Heart left ventricle (tissue), 13 donors: ENCODE measurements around the gene CBLIF.

Source experiments
- CTCF ChIP-seq, 12 donors: fragments of 200-600 bp; sonication (generic) in 4 of 12; IDR thresholded peaks; one replicate each; pipeline versions ENCODE4 v1.5.0 to v1.8.0; 2018 to 2022; ENCODE audit warnings: antibody characterized with exemption in 12 of 12, mild to moderate bottlenecking in 5 of 12
- POLR2A ChIP-seq, 2 donors: fragments of 450-650 bp; IDR thresholded peaks; one replicate each; pipeline ENCODE4 v1.6.1; 2017; ENCODE audit warnings: antibody characterized with exemption in 2 of 2, mild to moderate bottlenecking in 2 of 2, moderate library complexity in 2 of 2
- donor health status: ischemic (EF 13 %, LVEDD 7.1; RV severe dilation, severe dysfunction).
- donor health status: DM: no; HTN: yes; CAD: no.
- donor health status: DM: no; HTN: no; CAD: no.
- donor health status: ischemic (EF 25% LVEDD 6.9; RV normal size, moderate dysfunction).
- donor health status: ischemic (EF 25% LVEDD 5.7; RV mildly dilated, moderate dysfunction).
- donor health status: ischemic (EF 35%, LVEDD 5.7; RV mildly dilated, moderate dysfunction).
- donor health status: nonischemic (EF 11% LVEDD 7.7; RV severe dilation, severe dysfunction).
- donor health status: DM: yes; HTN: yes; CAD: no.
- donor health status: PGD.
- donor health status: ischemic (EF 29% LVEDD 5.4; RV normal size, mild dysfunction).
- donor health status: nonischemic (EF 23%, LVEDD 6.1; RV moderate dilation, normal function).

- TF ChIP-seq CTCF (IDR thresholded peaks at IDR 0.05): no peak
- no peak for TF ChIP-seq POLR2A (IDR thresholded peaks at IDR 0.05)
These were observed 44.1 kb downstream of the CBLIF start for GRCh38 chr11:59801160-59801706.
